GM19463 (cell line): ENCODE results near the gene COPS3.

Source experiments
- ATAC-seq: cut with Tn5 transposase; IDR thresholded peaks from one replicate; pipeline ENCODE4 v1.9.1; 2021; ENCODE audit warnings: mild to moderate bottlenecking, moderate library complexity; ENCODE audit not compliant: unreplicated experiment

COPS3 gene

GRCh38 chr17:17196776-17197175 lies 84.3 kb downstream of the COPS3 start:
- no peak for ATAC-seq
